Measurements from ENCODE around the gene TRIM60.
"Not testable (repeated sequence)": the region's sequence is repeated elsewhere in the genome, so short reads cannot be mapped to it uniquely, and the experiment has no call there.

Gene TRIM60

DNA sequence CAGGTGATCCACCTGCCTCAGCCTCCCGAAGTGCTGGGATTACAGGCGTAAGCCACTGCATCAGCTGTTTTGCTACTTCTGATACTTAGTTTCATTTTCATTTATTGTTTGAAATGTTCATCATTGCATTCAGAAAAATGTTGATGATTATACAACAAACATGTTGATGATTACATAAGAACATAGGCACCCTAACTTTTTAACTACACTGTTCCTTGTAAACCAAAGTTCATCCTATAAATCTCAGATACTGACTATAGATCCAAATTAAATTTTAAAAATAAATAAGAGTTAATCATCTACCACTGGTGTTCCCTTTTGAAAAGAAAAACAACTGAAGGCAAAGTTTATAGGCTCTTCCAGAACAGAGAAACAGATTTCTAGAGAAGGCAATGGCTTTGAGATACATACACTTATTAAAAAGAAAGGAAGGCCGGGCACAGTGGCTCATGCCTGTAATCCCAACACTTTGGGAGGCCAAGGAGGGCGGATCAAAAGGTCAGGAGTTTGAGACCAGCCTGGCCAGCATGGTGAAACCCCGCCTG is 45.3 kb downstream of the TRIM60 start:
- POLR2A ChIA-PET (ENCODE audit: low non-redundant PET), result no interaction called here
- H3K27ac ChIP-seq, result no peak overlapping the region
- TF ChIP-seq, protein P1, sequence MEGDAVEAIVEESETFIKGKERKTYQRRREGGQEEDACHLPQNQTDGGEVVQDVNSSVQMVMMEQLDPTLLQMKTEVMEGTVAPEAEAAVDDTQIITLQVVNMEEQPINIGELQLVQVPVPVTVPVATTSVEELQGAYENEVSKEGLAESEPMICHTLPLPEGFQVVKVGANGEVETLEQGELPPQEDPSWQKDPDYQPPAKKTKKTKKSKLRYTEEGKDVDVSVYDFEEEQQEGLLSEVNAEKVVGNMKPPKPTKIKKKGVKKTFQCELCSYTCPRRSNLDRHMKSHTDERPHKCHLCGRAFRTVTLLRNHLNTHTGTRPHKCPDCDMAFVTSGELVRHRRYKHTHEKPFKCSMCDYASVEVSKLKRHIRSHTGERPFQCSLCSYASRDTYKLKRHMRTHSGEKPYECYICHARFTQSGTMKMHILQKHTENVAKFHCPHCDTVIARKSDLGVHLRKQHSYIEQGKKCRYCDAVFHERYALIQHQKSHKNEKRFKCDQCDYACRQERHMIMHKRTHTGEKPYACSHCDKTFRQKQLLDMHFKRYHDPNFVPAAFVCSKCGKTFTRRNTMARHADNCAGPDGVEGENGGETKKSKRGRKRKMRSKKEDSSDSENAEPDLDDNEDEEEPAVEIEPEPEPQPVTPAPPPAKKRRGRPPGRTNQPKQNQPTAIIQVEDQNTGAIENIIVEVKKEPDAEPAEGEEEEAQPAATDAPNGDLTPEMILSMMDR (conservative IDR thresholded peaks at IDR 0.05; ENCODE audit: low read depth), result no peak
- CTCF ChIA-PET, result interaction anchor here (0.6 kb wide), 1 partner anchor 20 kb away, joined by 4 read pairs; no protein-coding TSS in a partner anchor
- DNase-seq (ENCODE audit: low spot score), result no peak

DNA sequence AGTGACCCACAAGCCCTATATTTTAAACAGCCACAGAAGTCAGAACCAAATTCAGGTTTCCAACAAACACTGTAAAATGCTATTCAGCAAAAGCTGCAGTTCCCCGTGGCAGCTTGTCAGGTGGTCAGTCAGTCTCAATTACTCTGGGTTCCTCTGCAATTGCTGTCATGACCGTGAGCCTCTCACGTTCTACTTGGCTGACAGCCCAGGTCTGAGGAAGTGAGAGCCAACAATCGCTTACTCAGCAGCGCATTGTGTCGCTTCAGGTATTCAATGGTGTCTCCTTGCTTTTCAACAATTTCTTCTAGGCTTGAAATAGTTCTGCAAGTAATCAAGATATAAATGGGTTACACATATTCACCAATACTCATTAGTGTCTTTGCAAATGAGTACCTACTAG is 47.7 kb downstream of the TRIM60 start:
- no peak overlapping the region for H3K27ac ChIP-seq
- POLR2A ChIA-PET (ENCODE audit: low non-redundant PET), result no interaction called here
- CTCF ChIA-PET, result no interaction called here
- TF ChIP-seq, protein P1 (conservative IDR thresholded peaks at IDR 0.05; ENCODE audit: low read depth), result no peak
- peak; percentile 21 for DNase-seq (ENCODE audit: low spot score)

DNA sequence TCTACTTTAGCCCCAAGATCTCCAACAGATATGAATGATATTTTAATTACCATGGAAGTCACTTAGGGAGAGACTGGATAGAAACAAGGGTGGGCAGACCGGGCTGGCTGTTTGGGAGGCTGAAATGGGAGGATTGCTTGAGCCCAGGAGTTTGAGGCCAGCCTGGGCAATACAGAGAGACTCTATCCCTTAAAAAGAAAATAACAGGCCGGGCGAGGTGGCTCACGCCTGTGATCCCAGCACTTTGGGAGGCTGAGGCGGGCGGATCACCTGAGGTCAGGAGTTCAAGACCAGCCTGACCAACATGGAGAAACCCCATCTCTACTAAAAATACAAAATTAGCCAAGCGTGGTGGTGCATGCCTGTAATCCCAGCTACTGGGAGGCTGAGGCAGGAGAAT is 53.0 kb downstream of the TRIM60 start:
- CTCF ChIA-PET; POLR2A ChIA-PET (ENCODE audit: low non-redundant PET): not testable (repeated sequence)

DNA sequence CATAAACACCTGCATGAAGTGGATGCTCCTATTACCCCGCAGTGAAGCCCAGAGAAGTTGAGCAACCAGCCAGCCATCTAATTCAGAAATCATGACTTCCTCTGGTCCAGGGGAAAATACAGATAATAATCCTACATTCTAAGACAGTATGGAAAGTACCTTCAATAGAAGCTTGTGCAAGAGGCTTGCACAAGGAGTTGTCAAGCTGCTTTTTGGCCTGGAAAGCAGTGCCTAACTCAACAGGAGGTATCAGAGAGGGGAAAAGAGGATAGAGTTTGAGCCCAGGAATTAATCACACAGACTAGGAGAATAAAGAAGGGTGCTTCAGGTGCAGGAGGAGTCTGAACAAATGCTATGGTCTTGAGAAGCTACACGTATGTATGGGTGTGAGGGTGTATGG is 54.1 kb downstream of the TRIM60 start:
- ChIA-PET POLR2A (ENCODE audit: low non-redundant PET) (no interaction called here), CTCF (interaction anchor here (0.6 to 0.8 kb wide), 2 partner anchors 15 to 46 kb away, joined by 3 to 4 read pairs; no protein-coding TSS in a partner anchor)
- TF ChIP-seq, protein P1 (conservative IDR thresholded peaks at IDR 0.05; ENCODE audit: low read depth), result no peak
- no peak overlapping the region for H3K27ac ChIP-seq
- DNase-seq (ENCODE audit: low spot score), result no peak

More for the DNA sequence above, 53.0 kb downstream of the TRIM60 start:
- not testable (repeated sequence) for DNase-seq (ENCODE audit: low spot score); H3K27ac ChIP-seq

DNA sequence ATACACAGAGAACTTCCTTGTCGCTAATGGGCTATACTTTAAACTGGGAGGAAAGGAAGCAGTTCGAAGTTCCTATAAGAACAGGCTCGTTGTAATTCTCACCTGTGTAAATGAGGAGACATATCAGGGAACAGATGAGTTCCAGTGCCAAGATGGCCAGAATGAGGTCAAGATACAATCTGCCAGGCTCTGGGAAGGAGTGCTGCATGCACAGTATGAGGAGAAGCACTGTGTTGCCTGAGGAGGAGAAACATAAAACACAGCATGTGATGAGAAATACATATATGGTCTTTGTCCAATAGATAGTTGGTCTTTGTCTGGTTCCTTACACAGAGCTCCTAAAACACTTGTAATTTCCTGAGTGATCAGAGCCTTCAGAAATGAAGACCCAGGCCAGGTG is 56.6 kb downstream of the TRIM60 start:
- DNase-seq (ENCODE audit: low spot score), result no peak
- TF ChIP-seq, protein P1 (conservative IDR thresholded peaks at IDR 0.05; ENCODE audit: low read depth), result no peak
- CTCF ChIA-PET, result interaction anchor here (0.6 to 0.9 kb wide), 3 partner anchors 125 to 1660 kb away, joined by 3 to 4 read pairs (median 3); no protein-coding TSS in a partner anchor
- POLR2A ChIA-PET (ENCODE audit: low non-redundant PET), result no interaction called here
- H3K27ac ChIP-seq, result no peak overlapping the region

All from RWPE1 (cell line).